Keratinocyte (primary cell): ENCODE measurements around the gene ADCY10. TPM values are rescaled to one million over a fixed set of nuclear protein-coding genes. Genes with fewer than 3 reads are reported as not detected.

Source experiments
- DNase-seq: peaks from one replicate; pipeline ENCODE4 v3.0.0-alpha.2; 2011; ENCODE audit warnings: low read depth, missing footprints, low spot score
- FAIRE-seq: peaks from 2 replicates; lab custom pipeline; 2011; peaks lifted over from hg19 to GRCh38; lab: Jason Lieb, UNC
- H2AFZ ChIP-seq: 2 replicates; pipeline ENCODE4 v1.6.0; 2012; ENCODE audit warnings: low read length, control low read depth, inconsistent platforms; ENCODE audit not compliant: control insufficient read depth
- H3K27ac ChIP-seq: 2 replicates; pipeline ENCODE4 v1.5.1; 2011; ENCODE audit warnings: low read length; ENCODE audit not compliant: control insufficient read depth, insufficient read depth
- H3K27me3 ChIP-seq: 3 replicates; pipeline ENCODE4 v1.6.0; 2011; ENCODE audit warnings: low read length; ENCODE audit not compliant: control insufficient read depth, insufficient read depth; ENCODE audit errors: extremely low read depth
- H3K36me3 ChIP-seq, 2 experiments: 2 replicates in 1 of 2; 3 replicates in 1 of 2; pipeline ENCODE4 v1.5.1; 2011; ENCODE audit warnings: low read length in 2 of 2, mild to moderate bottlenecking in 1 of 2; ENCODE audit not compliant: control insufficient read depth in 2 of 2, insufficient read depth in 2 of 2; ENCODE audit errors: extremely low read depth in 1 of 2
- H3K4me1 ChIP-seq: 3 replicates; pipeline ENCODE4 v1.5.1; 2011; ENCODE audit warnings: low read length; ENCODE audit not compliant: control insufficient read depth, insufficient read depth; ENCODE audit errors: extremely low read depth
- H3K4me2 ChIP-seq: 3 replicates; pipeline ENCODE4 v1.6.0; 2011; ENCODE audit warnings: low read depth, low read length; ENCODE audit not compliant: control insufficient read depth, insufficient read depth; ENCODE audit errors: extremely low read depth
- H3K4me3 ChIP-seq, 3 experiments: fragments of 200-600 bp in 1 of 3; sonication (generic) in 1 of 3; 2 replicates in 2 of 3; 3 replicates in 1 of 3; pipeline ENCODE4 v1.5.1; 2011 to 2016; ENCODE audit warnings: low read length in 3 of 3, mild to moderate bottlenecking in 3 of 3, control low read depth in 2 of 3, inconsistent platforms in 1 of 3, low read depth in 1 of 3, mixed read lengths in 1 of 3, mixed run types in 1 of 3, moderate library complexity in 1 of 3; ENCODE audit not compliant: control insufficient read depth in 2 of 3, insufficient read depth in 2 of 3; ENCODE audit errors: extremely low read depth in 1 of 3
- H3K79me2 ChIP-seq: 2 replicates; pipeline ENCODE4 v1.6.0; 2012; ENCODE audit warnings: low read length; ENCODE audit not compliant: control insufficient read depth, insufficient read depth
- H3K9ac ChIP-seq: 3 replicates; pipeline ENCODE4 v1.6.0; 2011; ENCODE audit warnings: low read length; ENCODE audit not compliant: control insufficient read depth, insufficient read depth; ENCODE audit errors: extremely low read depth
- H3K9me1 ChIP-seq: 3 replicates; pipeline ENCODE4 v1.6.0; 2011; ENCODE audit warnings: low read length; ENCODE audit not compliant: control insufficient read depth, insufficient read depth; ENCODE audit errors: extremely low read depth
- H3K9me3 ChIP-seq: 2 replicates; pipeline ENCODE4 v1.5.1; 2012; ENCODE audit warnings: low read depth, low read length; ENCODE audit not compliant: control insufficient read depth
- H4K20me1 ChIP-seq: 3 replicates; pipeline ENCODE4 v1.6.0; 2011; ENCODE audit warnings: low read length; ENCODE audit not compliant: control insufficient read depth, insufficient read depth; ENCODE audit errors: extremely low read depth
- EZH2 ChIP-seq: IDR thresholded peaks from one replicate; pipeline ENCODE4 v1.6.1; 2012; ENCODE audit warnings: inconsistent platforms, mild to moderate bottlenecking, low read length, moderate library complexity
- dilution Hi-C: fragments of 300-500 bp; cut with MboI; formaldehyde crosslinking; loops from one replicate; pipeline ENCODE4 v1.7.0; 2020; ENCODE audit warnings: low sequenced_read_pairs; ENCODE audit not compliant: extremely low pct_ligation_motif_present
- polyA plus RNA-seq, 5 experiments: library from polyadenylated mRNA; depleted of rRNA in 3 of 5; stranded (reverse) in 3 of 5; stranded (forward) in 1 of 5; unstranded in 1 of 5; fragments of >200 nt; gene quantifications; 1 replicate in 1 of 5; 2 replicates in 3 of 5; 3 replicates in 1 of 5; pipeline versions ENCODE4 v1.2.1 to v1.2.3, GENCODE V29; 2011 to 2012; ENCODE audit warnings: missing spikeins in 2 of 5, low read depth in 1 of 5, low replicate concordance in 1 of 5
- TF ChIP-seq, protein P1 (sequence below), 3 experiments: IDR thresholded peaks in 1 of 3; conservative IDR thresholded peaks in 1 of 3; optimal IDR thresholded peaks in 1 of 3; 2 replicates in 2 of 3; 3 replicates in 1 of 3; pipeline versions ENCODE3 to v1.5.1; 2011; ENCODE audit warnings: low read length in 3 of 3, mild to moderate bottlenecking in 3 of 3, moderate library complexity in 2 of 3, control low read depth in 1 of 3, inconsistent platforms in 1 of 3; ENCODE audit not compliant: insufficient read depth in 2 of 3; ENCODE audit errors: extremely low read depth in 1 of 3

The ADCY10 gene
- polyA plus RNA-seq, 1 donor (not counting 4 experiments of a cell fraction or from before 2014, with no cell fraction given), result 0.04 TPM

DNA sequence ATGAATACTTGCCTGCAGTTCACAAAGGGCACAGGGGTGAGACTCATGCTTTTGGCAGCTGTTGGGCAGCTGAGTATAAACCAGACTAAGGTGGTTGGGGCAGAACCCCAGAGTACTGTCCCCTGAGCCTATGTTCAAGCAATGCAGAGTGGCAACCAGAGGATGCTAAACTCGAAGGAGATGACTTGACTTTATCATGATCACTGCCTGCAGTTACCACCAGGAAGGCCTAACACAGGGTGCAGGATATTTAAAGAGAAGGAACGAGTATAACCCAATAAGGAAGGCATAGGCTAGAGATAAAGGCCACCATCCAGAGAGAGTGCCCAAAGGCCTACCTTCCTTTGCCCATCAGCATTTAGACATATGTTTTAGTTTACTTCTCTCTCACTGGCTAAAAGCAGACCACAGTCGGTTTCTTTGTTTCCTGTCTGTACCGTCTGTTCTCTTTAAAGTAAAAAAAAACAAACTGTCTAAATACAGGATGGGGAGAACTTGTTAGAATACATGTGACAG, 108.8 kb downstream of the ADCY10 start:
- no peak for DNase-seq
- no peaks in the 10 kb centered on the region for H3K9me3 ChIP-seq
- no peak overlapping the region for H3K4me2 ChIP-seq
- TF ChIP-seq, protein P1, sequence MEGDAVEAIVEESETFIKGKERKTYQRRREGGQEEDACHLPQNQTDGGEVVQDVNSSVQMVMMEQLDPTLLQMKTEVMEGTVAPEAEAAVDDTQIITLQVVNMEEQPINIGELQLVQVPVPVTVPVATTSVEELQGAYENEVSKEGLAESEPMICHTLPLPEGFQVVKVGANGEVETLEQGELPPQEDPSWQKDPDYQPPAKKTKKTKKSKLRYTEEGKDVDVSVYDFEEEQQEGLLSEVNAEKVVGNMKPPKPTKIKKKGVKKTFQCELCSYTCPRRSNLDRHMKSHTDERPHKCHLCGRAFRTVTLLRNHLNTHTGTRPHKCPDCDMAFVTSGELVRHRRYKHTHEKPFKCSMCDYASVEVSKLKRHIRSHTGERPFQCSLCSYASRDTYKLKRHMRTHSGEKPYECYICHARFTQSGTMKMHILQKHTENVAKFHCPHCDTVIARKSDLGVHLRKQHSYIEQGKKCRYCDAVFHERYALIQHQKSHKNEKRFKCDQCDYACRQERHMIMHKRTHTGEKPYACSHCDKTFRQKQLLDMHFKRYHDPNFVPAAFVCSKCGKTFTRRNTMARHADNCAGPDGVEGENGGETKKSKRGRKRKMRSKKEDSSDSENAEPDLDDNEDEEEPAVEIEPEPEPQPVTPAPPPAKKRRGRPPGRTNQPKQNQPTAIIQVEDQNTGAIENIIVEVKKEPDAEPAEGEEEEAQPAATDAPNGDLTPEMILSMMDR (optimal IDR thresholded peaks at IDR 0.05 in 1 of 3, IDR thresholded peaks at IDR 0.05 in 1 of 3, conservative IDR thresholded peaks at IDR 0.05 in 1 of 3; ENCODE audit: extremely low read depth in 1 of 3, insufficient read depth in 2 of 3, low read length in 3 of 3), result no peak
- no peak for TF ChIP-seq EZH2
- no peak for FAIRE-seq
- no peak overlapping the region for H3K4me3 ChIP-seq
- H3K79me2 ChIP-seq, result no peaks in the 10 kb centered on the region
- H3K9me1 ChIP-seq, result no peaks in the 10 kb centered on the region
- H3K36me3 ChIP-seq, result no peaks in the 10 kb centered on the region
- H3K4me1 ChIP-seq, result peaks cover 6% of the 10 kb centered on the region
- no peak overlapping the region for H3K9ac ChIP-seq
- dilution Hi-C loops, result no loop called here
- H4K20me1 ChIP-seq, result no peaks in the 10 kb centered on the region
- H3K27me3 ChIP-seq, result no peaks in the 10 kb centered on the region
- H2AFZ ChIP-seq, result no peak overlapping the region
- no peak overlapping the region for H3K27ac ChIP-seq

DNA sequence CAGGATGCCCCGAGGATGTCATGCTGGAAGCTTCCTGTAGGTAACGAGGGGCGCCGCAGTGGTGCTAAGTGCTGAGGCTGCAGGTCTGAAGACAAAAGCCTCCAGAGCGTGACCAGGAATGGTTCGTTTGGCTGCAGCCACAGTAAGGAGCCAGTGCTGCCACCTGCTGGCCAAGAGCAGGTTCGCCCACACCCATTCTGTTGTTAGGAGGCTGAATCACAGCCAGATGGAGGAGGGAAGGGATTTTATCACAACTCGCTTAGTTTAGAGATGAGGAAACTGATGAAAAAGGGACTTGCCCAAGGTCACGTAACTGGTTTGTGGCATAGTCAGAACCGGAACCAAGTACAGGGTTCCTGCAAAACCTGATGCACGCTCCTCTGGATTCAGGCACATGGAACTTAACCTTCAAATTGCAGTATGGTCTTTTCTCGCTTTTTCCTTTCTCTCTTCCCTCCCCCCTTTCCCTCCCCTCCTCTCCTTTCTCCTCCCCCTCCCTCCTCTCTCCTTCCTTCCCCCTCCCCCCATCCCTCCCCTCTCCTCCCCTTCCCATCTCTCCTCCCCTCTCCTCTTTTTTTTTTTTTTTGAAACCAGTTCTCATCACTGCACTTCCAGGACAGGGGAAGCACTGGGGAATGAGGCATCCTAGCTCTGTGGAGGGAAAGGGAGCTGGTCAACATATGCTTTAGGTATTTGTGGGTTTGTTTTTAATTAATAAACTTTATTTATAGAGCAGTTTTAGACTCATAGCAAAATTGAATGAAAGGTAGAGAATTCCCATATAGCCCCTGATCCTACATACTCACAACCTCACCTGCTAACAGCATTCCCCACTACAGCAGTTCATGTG, 110.4 kb downstream of the ADCY10 start:
- Histone ChIP-seq H3K4me1 (peaks cover 16% of the 10 kb centered on the region), H3K9ac (no peak overlapping the region), H3K4me3 (no peak overlapping the region), H2AFZ (no peak overlapping the region), H3K79me2 (no peaks in the 10 kb centered on the region), H3K36me3 (no peaks in the 10 kb centered on the region), H3K27ac (no peak overlapping the region), H3K27me3 (no peaks in the 10 kb centered on the region), H3K9me3 (no peaks in the 10 kb centered on the region), H4K20me1 (no peaks in the 10 kb centered on the region), H3K9me1 (no peaks in the 10 kb centered on the region), H3K4me2 (peak overlapping the region; percentile 27)
- dilution Hi-C loops, result no loop called here
- DNase-seq (peak; percentile 88), FAIRE-seq (peak; percentile 81)
- no peak for TF ChIP-seq EZH2
- TF ChIP-seq, protein P1 (optimal IDR thresholded peaks at IDR 0.05 in 1 of 3, IDR thresholded peaks at IDR 0.05 in 1 of 3, conservative IDR thresholded peaks at IDR 0.05 in 1 of 3; ENCODE audit: extremely low read depth in 1 of 3, insufficient read depth in 2 of 3, low read length in 3 of 3), result peak; percentile 94 to 99 (median 99)
